ENCODE results near the gene PRDX5.

Gene PRDX5

DNA sequence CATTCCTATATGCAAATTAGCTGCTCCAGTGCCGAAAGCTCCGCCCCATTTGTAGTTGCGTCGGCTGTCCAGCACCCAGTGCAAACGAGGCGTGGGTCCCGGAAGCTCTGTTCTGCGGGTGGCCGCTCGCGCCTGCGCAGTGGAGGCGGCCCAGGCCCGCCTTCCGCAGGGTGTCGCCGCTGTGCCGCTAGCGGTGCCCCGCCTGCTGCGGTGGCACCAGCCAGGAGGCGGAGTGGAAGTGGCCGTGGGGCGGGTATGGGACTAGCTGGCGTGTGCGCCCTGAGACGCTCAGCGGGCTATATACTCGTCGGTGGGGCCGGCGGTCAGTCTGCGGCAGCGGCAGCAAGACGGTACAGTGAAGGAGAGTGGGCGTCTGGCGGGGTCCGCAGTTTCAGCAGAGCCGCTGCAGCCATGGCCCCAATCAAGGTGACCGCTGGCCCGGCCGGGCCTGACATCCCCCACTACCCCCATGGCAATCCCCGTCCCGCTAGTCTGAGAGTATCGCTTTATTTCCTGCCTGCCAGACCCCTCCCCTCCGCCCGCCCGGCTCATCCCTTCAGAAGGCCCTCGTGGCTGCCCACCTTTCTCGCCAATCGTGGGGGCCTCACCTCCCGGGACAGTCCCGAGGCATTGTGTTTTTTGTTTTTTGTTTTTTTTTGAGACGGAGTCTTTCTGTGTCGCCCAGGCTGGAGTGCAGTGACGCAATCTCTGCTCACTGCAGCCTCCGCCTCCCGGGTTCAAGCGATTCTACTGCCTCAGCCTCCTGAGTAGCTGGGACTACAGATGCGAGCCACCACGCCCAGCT is at the start of gene PRDX5:
TSS of gene PRDX5 (plus strand) at position 161 of the 805 bp plus-strand sequence. CDS start at position 256, 95 bp downstream.
- peak; percentile 91 for DNase-seq

DNA sequence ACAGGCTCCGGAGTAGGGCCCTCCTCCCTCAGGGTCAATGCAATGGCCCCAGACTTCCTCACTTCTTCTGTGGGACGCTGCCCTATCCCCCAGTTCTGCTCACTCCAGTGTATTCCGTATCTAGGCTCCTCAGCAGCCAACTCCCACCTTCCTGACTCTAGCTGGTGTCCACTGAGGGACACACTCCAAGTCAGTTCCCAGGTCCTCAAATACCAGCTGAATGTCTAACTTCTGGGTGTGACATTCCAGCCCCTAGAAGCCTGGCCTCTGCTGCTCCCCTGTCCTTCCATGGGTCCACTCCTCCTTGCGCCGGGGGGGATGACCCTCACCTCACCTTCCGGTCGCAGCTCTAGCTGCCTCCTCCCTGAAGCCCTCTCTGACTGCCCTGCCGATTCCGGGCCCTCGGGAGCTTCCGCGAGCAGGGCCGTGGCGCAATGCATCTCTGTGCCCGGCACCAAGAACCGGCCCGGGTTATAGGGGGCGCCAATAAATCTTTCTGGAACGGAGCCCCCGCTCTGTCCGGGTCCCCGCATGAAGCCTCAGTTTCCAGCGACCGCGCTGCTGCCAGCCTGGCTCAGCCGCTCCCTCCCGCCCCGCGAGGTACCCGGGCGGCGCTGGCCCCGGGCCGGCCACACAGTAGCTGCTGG is 48.9 kb upstream of the PRDX5 start:
- DNase-seq: peak; percentile 56

DNA sequence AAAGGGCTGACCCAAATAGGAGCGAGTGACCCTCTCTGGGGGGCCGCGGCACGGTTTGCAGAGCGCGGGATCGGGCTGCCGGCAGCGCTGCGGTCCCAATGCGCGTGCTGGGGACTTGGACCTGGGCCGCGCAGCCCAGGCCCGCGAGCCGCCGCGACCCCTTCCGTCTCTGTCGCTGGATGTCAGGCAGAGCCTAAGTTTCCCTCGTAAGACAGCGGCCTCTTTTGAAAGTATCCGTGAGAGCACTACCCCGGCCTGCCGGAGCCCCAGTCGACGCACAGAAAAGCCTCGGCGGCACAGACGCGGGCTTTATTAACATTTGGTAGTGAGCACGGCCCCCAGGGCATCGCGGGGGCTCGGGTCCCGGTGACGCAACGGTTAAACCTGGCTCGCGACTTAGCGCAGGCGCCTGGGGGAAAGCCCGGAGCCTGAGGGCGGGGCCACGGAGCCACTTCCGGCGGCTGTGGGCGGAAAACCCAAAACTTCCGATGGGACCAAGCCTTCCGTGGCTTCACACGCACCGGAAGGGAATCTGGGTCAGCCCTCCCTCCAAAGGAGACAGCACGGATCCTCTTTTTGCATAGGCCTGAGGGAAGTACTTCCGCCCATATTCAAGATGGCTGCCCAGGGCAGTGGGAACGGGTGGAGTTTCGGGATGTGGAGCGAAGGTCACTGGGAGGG is 48.2 kb upstream of the PRDX5 start:
- DNase-seq: peak; percentile 98

DNA sequence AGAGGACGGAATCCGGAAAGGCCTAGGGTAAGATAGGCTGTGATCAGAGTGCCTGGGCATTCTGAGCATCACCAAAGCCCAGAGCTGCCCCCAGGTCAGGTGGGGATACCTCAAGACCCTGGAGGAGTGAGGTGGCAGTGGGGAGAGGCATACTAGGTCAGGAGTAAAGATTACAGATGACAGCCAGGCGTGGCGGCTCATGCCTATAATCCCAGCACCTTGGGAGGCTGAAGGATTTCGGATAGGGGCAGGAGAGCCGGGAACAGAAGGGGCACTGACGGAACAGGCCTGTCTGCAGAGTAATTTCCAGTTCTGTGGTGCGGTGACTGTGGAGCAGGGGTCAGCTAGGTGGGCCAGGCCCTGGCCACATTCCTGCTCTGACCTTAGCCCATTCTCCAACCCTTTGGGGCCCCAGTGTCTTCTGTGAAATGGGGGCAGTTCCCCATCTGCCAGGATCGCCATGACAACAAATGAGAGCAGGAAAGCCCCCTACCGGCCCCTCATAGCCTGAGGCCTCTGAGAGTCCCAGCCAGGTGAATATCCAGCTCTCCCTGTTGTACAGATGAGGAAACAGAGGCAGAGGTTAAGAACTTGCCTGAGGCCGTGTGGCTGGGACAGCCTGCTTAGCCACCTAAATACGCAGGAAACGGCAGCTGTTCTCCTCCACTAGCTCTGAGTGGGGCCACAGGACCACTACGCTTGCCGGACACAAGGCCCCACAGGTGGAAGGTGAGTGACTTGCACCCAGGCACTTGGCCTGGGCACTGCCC is 42.7 kb upstream of the PRDX5 start:
- no peak for DNase-seq

DNA sequence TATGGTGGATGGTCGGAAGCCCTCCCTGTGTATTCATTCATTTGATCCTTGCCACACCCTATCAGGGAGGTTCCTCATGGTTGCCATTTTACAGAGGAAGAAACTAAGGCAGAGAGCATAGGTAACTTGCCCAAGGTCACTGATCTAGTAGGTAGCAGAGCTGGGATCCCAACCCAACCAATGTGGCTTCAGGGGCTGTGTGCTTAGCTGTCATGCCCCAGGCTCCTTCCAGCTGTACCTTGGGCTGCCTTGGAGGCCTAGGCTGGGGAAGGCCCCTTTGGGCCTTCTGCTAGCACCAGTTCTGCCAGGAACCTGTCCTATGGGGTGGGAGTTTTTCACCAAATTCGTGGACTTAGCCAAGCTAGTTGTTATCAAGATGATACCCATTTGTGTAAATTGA is 42.1 kb upstream of the PRDX5 start:
- no peak for DNase-seq

DNA sequence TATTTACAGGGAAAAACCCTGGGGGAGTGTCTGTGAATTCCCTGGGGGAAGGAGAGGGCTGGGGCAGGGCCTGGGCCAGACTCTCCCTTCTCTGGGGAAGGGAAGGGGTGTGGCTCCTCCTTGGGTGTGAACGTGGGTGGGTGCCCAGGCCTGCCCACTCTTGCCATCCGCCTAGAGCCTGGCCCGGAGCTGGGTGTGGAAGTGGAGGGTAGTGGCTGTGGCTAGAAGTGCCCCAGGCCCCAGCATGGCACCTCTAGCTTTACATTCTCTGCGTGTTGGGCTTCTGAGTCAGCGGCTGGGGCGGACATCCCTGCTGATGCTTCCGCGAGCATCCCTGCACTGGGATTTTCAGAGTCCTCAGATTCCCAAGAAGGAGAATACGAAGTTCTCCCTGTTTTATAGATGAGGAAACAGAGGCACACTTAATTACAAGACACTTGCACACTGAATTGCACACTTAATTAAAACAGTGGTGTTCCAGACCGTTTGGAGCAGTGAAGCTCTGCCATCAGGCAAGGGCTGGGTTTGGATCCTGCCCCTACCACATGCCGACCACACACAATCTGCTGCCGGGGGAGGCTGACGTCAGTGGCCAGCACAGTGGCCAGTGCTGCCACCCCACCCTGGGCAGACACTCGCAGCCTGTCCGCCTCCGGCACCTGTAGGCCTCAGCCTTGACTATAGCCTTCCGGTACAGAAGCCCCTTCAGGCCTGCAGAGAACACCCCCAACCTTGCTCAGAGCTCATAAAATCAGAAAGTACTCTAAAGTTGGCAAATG is 41.1 kb upstream of the PRDX5 start:
- no peak for DNase-seq

DNA sequence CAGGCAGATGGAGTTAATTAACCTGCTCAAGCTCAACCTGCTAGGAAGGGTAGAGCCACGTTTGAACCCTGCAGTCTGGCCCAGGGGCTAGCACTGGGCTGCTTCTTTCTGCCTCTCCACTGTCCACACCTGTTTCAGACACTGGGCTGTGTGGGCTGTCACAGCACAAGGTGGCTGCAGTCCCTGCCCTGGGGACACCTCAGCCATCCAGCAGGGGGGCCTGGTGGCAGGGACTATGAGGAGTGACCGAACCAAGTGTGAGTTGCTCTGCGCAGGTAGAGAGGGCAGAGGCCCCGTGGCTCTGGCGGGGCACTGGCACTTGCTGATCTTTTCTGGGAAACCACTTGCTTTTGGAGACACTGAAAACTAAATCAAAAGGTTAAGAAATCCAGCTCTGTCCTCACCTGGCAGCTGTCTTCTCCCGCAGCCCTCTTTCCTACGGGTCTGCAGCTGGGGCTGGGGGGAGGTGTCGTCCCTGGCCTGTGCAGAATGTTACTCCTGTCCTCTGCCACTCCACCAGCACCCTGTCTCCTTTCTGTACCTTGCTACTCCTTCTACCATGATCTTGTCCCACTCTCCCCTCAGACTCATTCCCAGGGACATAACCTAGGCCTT is 39.2 kb upstream of the PRDX5 start:
- no peak for DNase-seq

DNA sequence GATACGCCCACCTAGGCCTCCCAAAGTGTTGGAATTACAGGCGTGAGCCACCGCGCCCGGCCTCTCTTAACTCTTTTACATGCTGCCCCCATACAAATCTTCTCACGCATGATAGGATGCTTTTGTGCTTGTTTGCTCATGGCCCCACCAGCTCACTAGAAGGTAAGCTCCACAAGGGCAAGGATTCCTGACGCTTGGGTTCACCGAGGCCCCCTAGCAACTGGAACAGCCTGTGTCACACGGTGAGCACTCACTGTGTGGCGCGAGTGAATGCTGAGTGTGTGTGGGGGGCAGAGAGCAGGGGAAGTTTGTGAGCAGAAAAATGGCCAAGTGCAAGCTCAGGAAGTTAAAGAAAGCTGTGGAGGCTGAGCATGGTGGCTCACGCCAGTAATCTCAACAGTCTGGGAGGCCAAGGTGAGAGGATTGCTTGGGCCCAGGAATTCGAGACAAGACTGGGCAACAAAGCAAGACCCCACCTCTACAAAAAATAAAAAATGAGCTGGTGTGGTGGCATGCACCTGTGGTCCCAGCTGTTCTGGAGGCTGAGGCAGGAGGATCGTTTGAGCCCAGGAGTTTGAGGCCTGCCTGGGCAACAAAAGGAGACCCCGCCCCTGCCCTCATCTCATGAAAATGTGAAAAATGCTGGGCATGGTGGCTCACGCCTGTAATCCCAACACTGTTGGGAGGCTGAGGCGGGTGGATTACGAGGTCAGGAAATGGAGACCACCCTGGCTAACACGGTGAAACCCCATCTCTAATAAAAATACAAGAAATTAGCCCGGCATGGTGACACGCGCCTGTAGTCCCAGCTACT is 35.8 kb upstream of the PRDX5 start:
- DNase-seq: no peak

DNA sequence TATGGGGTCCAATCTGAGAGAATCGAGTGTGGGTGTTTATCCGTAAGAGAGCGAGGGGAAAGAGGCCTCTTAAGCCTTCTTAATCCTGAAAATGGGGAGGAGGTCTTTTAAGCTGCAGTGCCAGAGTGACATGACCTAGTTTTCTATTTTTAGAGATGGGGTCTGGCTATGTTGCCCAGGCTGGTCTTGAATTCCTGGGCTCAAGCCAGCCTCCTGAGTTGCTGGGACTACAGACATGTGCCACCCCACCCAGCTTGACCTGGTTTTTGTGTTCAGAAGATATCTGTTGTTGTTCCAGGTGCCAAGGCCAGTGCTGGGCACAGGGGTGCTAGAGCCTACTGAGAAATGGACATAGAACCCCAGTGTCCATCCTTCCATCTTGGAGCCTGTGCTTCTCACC is 34.8 kb upstream of the PRDX5 start:
- DNase-seq: no peak

DNA sequence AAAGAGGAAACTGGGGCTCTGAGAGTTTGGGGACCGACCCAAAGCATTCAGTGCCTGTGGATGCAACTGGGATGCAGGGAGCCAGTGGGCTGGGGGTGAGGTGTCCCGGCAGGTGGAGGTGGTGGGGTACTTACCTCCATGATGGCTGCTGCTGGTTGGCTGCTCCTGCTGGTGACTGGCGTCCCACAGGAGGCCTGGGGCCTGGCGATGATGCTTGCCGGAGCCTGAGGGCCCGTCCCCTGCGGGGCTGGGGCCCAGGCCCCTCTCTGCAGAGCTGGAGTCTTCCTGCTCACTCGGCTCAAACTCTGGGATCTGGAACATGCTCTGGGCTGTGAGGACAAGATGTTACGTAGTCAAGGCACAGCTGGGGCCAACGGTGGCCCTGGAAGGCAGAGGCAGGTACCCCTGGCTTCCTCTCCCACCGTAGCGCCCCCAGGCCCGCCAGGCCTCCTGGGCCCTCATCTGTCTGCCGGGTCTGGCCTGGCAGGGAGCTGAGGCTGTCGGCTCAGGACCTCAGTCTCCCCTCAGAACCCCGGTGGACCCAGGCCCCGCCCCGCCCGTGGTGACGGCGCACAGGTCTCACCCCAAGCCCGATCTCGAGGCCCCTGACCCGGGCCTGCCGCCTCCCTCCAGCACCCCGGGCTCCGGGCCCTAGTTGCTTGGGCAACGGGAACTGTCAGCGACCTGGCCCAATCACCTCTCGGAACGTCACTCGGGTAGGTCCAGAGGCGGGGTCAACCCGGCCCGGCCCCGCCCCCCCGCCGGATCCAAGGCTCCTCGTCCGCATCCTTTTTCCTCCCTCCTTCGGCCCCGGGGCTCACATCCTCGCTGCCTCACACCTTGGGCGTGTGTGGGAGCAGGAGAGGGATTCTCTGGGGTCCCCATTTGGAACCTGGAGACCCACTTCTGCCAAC is 33.6 kb upstream of the PRDX5 start, which contains the start of gene BAD:
TSS of gene BAD (minus strand) at position 618 of the 914 bp plus-strand sequence. CDS start at position 321, 297 bp downstream.
- DNase-seq: peak; percentile 90

DNA sequence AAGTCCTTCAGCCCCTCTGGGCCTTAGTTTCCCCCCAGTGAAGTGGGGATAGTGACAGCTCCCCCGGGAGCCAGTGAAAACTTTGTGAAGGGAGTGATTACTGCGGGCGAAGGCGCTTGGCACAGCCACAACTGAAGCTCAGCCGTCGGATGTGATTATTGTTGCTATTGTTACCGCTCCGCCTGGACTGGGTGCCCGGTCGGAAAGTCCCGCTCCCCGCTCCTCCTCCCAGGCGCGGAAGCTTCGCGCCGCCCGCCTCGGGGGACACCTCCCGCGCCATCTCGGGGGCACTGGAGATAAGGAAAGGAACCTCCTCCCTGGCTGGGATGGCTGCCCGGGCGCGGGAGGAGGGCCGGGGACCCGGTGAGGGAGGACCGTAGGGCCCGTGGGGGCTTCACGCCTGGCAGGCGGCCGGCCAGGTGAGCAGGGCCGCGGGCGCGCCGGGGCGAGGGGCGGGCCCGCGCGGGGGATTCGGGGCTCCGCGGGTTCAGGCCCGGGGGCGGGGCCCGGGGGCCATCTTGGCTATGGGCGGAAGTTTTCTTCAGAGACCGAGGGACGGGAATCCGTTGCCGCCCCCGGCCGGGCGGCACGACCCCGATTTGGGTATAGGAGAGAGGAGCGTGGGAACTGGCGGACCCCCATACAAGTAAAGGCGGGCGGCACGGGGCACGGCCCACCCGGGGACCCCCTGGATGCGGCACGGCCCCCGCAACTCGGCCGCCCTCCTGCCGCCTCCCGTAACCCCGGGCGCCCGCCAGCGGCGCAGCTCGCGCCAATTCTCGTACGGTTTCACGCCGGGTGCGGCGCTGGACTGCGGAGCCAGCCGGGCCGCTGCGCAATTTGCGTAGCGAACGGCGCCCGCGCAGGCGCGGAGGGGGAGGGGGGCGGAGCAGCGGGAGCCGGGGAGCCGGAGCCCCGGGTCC is 32.7 kb upstream of the PRDX5 start, which contains the start of gene GPR137:
TSS of gene GPR137 (plus strand) at position 887 of the 923 bp plus-strand sequence. CDS start 677 bp downstream, outside the sequence.
- DNase-seq: peak; percentile 91

DNA sequence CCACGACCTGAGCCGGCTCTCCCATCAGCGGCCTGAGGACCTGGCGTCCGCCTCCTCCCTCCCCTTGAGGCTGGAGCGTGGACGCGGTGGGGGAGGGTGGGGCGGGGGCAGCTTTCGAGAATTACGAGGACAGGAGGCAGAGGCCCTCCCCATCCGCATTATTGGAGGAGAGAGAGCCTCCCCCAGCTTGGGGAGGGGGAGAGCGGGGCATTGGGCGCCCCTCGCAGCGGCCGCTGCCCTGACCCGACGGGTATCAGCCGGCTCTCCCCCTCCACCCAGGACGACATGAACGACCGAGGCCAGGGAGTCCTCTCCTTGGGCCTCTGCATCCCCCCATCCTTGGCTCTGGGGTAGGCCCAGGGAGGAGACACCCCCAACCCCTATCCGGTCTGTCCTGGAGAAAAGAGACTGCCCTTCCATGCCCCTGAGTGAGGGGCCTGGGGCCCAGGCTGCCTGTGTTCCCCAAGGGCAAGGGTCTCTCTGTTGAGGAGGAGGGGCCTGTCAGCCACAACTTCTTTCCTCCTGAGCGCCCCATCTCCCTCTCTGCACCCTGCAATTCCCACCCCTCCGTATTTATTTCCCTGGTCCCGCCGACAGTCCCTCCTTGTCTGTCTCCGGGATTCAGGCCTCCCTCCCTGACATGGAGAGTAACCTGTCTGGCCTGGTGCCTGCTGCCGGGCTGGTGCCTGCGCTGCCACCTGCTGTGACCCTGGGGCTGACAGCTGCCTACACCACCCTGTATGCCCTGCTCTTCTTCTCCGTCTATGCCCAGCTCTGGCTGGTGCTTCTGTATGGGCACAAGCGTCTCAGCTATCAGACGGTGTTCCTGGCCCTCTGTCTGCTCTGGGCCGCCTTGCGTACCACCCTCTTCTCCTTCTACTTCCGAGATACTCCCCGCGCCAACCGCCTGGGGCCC is 31.8 kb upstream of the PRDX5 start:
- DNase-seq: no peak

DNA sequence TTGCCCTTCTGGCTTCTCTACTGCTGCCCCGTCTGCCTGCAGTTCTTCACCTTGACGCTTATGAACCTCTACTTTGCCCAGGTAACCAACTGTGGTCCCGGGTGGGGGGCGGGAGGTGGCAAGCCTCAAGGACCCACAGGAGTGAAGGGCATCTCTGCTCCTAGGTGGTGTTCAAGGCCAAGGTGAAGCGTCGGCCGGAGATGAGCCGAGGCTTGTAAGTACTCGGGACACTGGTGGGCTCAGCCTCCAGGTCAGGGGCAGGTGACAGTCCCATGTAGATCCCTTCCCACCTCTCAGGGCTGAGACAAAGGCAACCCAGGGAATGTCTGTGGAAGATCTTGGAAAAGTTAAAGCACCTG is 31.1 kb upstream of the PRDX5 start:
- no peak for DNase-seq

DNA sequence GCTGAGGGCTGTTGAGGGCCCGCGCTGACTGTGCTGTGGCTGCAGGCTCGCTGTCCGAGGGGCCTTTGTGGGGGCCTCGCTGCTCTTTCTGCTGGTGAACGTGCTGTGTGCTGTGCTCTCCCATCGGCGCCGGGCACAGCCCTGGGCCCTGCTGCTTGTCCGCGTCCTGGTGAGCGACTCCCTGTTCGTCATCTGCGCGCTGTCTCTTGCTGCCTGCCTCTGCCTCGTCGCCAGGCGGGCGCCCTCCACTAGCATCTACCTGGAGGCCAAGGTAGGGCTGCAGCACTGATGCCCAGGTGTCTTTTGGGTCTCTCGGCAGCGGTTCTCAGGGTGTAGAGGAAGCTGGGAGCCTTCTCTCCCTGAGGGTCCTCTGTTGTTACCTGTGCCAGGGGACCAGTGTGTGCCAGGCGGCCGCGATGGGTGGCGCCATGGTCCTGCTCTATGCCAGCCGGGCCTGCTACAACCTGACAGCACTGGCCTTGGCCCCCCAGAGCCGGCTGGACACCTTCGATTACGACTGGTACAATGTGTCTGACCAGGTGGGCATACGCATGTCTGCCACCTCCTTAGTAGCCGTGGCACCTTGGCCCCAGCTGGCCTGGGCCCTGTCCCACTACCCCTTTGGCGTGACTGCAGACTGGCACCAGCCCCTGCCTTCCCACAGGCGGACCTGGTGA is 30.1 kb upstream of the PRDX5 start:
- no peak for DNase-seq

DNA sequence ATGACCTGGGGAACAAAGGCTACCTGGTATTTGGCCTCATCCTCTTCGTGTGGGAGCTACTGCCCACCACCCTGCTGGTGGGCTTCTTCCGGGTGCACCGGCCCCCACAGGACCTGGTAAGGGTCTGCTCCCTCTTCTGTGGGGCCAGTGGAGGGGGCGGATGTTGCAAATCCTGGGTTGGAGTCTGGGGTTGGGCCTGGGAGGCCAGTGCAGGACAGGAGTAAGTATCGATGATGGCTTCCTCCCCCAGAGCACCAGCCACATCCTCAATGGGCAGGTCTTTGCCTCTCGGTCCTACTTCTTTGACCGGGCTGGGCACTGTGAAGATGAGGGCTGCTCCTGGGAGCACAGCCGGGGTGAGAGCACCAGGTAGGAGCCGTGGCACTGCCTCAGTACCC is 29.6 kb upstream of the PRDX5 start:
- no peak for DNase-seq

DNA sequence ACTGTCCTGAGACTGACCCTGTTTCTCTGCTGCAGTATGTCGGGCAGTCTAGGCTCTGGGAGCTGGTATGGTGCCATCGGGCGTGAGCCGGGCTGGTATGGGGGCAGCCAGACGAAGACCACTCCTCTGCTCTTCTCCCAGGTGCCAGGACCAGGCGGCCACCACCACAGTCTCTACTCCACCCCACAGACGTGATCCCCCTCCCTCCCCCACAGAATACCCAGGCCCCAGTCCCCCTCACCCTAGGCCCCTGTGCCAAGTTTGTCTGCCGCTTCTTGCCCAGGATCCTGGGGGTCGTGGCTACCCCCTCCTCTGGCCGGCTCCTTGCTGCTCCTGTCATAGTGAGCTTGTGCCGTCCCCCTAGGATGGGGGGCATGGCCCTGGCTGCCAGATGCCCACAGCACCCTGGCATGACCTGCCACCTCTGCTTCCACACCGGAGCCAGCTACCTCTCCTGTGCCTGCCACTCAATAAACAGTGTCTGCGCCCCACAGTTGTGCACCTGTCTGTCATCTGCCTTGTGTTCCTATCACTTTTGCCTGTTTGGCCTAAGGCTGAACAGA is 28.8 kb upstream of the PRDX5 start:
- DNase-seq: no peak
